GM19455 (cell line): ENCODE data around the gene HNMT.
"Not testable (repeated sequence)": the region's sequence is repeated elsewhere in the genome, so short reads cannot be mapped to it uniquely, and the experiment has no call there.

Experiments
- ATAC-seq: cut with Tn5 transposase; IDR thresholded peaks from one replicate; pipeline ENCODE4 v1.9.1; 2021; ENCODE audit not compliant: unreplicated experiment

The HNMT gene

GRCh38 chr2:137945229-137945628, 19.0 kb upstream of the HNMT start:
- ATAC-seq, result no peak

- no peak for ATAC-seq
Measured at GRCh38 chr2:137946227-137946626, 18.0 kb upstream of the HNMT start.

- ATAC-seq, result no peak
Measured at GRCh38 chr2:137947032-137947727, 17.1 kb upstream of the HNMT start.

GRCh38 chr2:137947728-137948336, 16.4 kb upstream of the HNMT start:
- ATAC-seq, result no peak

- no peak for ATAC-seq
Measured at GRCh38 chr2:137948894-137949293, 15.4 kb upstream of the HNMT start.

GRCh38 chr2:137950238-137950637, 14.0 kb upstream of the HNMT start:
- ATAC-seq, result no peak

GRCh38 chr2:137951586-137951985, 12.7 kb upstream of the HNMT start:
- ATAC-seq, result no peak

GRCh38 chr2:137952586-137953129, 11.6 kb upstream of the HNMT start:
- ATAC-seq, result no peak

GRCh38 chr2:137955536-137955935, 8.7 kb upstream of the HNMT start:
- ATAC-seq, result no peak

- ATAC-seq, result no peak
Measured at GRCh38 chr2:137957033-137957432, 7.2 kb upstream of the HNMT start.

- no peak for ATAC-seq
Measured at GRCh38 chr2:137959166-137959565, 5.1 kb upstream of the HNMT start.

- ATAC-seq, result no peak
Measured at GRCh38 chr2:137960223-137960622, 4.0 kb upstream of the HNMT start.

GRCh38 chr2:137961602-137962001, 2.7 kb upstream of the HNMT start:
- ATAC-seq, result no peak

- no peak for ATAC-seq
Measured at GRCh38 chr2:137963535-137964065, 673 bp upstream of the HNMT start.

- ATAC-seq, result no peak
Measured at GRCh38 chr2:137964859-137965459, 686 bp downstream of the HNMT start.

GRCh38 chr2:137966043-137966442, 1.8 kb downstream of the HNMT start:
- ATAC-seq, result no peak

GRCh38 chr2:137967042-137967441, 2.8 kb downstream of the HNMT start:
- no peak for ATAC-seq

GRCh38 chr2:137968477-137969417, 4.5 kb downstream of the HNMT start:
- no peak for ATAC-seq

GRCh38 chr2:137969418-137969765, 5.1 kb downstream of the HNMT start:
- ATAC-seq, result no peak

GRCh38 chr2:137969876-137970275, 5.6 kb downstream of the HNMT start:
- ATAC-seq, result no peak

GRCh38 chr2:137971259-137971658, 7.0 kb downstream of the HNMT start:
- not testable (repeated sequence) for ATAC-seq
